DND-41 (cell line): ENCODE results near the gene GARS1.
A peak's percentile ranks its signal among the peaks of the same experiment; 100 is the strongest.

Experiments used
- EZH2 ChIP-seq: IDR thresholded peaks from 3 replicates; pipeline ENCODE4 v1.6.1; 2012; ENCODE audit warnings: borderline replicate concordance, low read depth, mild to moderate bottlenecking, moderate library complexity, low read length, inconsistent platforms; ENCODE audit not compliant: severe bottlenecking
- TF ChIP-seq, protein P1 (sequence below): IDR thresholded peaks from 2 replicates; pipeline ENCODE4 v1.5.1; 2012; ENCODE audit warnings: borderline replicate concordance, low read length, moderate library complexity, mild to moderate bottlenecking; ENCODE audit not compliant: poor library complexity, severe bottlenecking; ENCODE audit errors: extremely low read depth

DNA sequence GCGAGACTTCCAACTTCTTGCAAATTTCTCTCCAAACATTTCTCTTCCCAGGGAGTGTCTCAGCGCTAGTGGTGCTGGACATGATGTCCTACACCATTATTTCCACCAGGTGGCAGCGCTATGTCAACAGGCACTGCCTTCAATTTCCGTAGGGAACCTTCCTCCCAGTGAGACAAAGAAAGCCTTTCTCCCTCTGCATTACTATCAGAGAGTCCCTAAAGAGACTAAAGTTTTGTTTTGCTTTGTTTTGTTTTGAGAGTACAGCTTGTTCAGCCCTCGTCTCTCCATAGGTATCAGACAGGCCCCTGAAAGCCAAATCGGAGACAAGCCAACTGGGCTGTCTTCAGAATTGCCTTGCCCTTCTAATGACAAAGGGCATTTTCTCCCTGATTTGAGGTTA, 45.8 kb upstream of the GARS1 start:
- TF ChIP-seq, protein P1, sequence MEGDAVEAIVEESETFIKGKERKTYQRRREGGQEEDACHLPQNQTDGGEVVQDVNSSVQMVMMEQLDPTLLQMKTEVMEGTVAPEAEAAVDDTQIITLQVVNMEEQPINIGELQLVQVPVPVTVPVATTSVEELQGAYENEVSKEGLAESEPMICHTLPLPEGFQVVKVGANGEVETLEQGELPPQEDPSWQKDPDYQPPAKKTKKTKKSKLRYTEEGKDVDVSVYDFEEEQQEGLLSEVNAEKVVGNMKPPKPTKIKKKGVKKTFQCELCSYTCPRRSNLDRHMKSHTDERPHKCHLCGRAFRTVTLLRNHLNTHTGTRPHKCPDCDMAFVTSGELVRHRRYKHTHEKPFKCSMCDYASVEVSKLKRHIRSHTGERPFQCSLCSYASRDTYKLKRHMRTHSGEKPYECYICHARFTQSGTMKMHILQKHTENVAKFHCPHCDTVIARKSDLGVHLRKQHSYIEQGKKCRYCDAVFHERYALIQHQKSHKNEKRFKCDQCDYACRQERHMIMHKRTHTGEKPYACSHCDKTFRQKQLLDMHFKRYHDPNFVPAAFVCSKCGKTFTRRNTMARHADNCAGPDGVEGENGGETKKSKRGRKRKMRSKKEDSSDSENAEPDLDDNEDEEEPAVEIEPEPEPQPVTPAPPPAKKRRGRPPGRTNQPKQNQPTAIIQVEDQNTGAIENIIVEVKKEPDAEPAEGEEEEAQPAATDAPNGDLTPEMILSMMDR: peak; percentile 81
- no peak for TF ChIP-seq EZH2
